ENCODE measurements around the gene PPP1R9B. TPM values are rescaled to one million over a fixed set of nuclear protein-coding genes. Genes with fewer than 3 reads are reported as not detected.

Gene PPP1R9B
- total RNA-seq, 2 experiments from 2014 or later: 136 to 137 TPM

- peaks cover 11% of the 10 kb centered on the region for H3K27me3 Mint-ChIP-seq
- no peak overlapping the region for H3K27ac Mint-ChIP-seq
- peaks cover 19% of the 10 kb centered on the region for H3K4me1 Mint-ChIP-seq
- H3K36me3 Mint-ChIP-seq (ENCODE audit: low read depth): no peaks in the 10 kb centered on the region
- no peak for DNase-seq
- no peaks in the 10 kb centered on the region for H3K9me3 Mint-ChIP-seq
- no peak overlapping the region for H3K4me3 Mint-ChIP-seq
- POLR2A ChIA-PET: no interaction called here
- CTCF ChIA-PET: no interaction called here
Measured at GRCh38 chr17:50184611-50185398, 34.3 kb upstream of the PPP1R9B start.

- Mint-ChIP-seq H3K27ac (no peak overlapping the region), H3K4me3 (peak overlapping the region; percentile 48), H3K36me3 (ENCODE audit: low read depth) (no peaks in the 10 kb centered on the region), H3K9me3 (no peaks in the 10 kb centered on the region), H3K4me1 (peaks cover 20% of the 10 kb centered on the region), H3K27me3 (peaks cover 10% of the 10 kb centered on the region)
- CTCF ChIA-PET: no interaction called here
- no peak for DNase-seq
- POLR2A ChIA-PET: no interaction called here
Measured at GRCh38 chr17:50184064-50184463, 33.6 kb upstream of the PPP1R9B start.

DNA sequence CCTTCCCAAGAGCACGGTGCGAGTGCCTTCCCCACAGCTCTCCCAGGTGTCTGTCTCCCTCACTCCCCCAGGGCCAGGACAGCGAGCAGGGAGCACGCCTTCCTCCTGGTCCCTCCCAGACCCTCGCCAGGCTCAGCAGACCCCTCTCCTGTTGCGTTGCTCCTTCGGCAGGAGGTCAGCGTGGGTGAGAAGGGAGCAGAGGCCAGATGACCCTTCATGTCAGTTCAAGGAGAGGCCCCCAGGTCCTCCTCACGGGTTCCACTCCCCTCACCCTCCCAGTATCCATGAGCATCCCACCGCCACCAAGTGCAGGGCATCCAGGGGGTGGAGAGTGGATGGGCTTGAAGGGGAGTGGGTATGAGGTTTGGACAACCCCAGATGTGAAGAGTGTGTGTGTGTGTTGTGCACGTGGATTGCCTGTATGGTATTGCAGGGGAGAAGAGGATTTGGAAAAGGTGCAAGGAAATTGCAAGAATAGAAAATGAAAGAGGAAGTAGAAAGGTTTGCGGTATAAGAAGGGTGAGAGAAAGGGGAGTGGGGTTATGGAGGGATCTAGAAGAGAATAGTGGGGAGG is 33.0 kb upstream of the PPP1R9B start:
- no peak for DNase-seq
- no peak overlapping the region for H3K27ac Mint-ChIP-seq
- ChIA-PET CTCF (no interaction called here), POLR2A (no interaction called here)
- H3K4me1 Mint-ChIP-seq: peaks cover 21% of the 10 kb centered on the region
- H3K4me3 Mint-ChIP-seq: peak overlapping the region; percentile 48
- H3K9me3 Mint-ChIP-seq: no peaks in the 10 kb centered on the region
- no peaks in the 10 kb centered on the region for H3K36me3 Mint-ChIP-seq (ENCODE audit: low read depth)
- H3K27me3 Mint-ChIP-seq: peaks cover 12% of the 10 kb centered on the region

DNA sequence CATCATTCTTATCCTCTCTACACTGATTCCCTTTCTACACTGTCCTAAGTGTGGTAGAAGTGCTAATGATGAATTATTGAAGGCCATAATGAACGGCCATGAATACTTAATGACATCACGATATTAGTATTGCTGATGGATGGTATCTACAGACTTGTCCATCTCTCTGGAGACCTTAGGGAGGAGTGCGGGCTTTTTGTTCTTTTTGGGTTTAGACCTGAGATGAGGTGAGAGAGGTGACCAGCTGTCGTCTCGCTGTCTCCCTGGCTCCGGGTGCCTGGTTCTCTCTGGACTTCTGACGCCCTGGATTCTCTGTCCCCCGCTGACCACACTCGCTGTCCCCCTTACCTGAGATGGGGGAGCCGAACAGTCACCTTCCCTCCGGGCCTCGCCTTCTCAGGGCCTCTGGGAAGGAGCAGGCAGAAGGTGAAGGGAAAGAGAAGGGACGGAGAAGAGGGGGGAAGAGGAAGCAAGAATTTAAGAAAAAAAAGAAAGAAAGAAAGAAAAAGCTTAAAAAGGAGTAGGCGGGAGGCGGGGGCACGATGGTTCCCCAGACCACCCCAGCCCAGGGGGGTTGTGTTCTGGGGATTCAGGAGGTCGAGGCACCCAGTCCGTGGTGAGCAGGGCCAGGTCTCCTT is 32.4 kb upstream of the PPP1R9B start:
- ChIA-PET CTCF (no interaction called here), POLR2A (no interaction called here)
- H3K36me3 Mint-ChIP-seq (ENCODE audit: low read depth): no peaks in the 10 kb centered on the region
- DNase-seq: no peak
- no peaks in the 10 kb centered on the region for H3K9me3 Mint-ChIP-seq
- no peak overlapping the region for H3K27ac Mint-ChIP-seq
- H3K4me1 Mint-ChIP-seq: peaks cover 27% of the 10 kb centered on the region
- H3K4me3 Mint-ChIP-seq: no peak overlapping the region
- H3K27me3 Mint-ChIP-seq: peaks cover 12% of the 10 kb centered on the region

GRCh38 chr17:50181591-50182560 is 31.4 kb upstream of the PPP1R9B start:
- H3K9me3 Mint-ChIP-seq: no peaks in the 10 kb centered on the region
- ChIA-PET CTCF (interaction anchor here (1.0 to 1.7 kb wide), 4 partner anchors 12 to 87 kb away, joined by 3 to 5 read pairs (median 4); no protein-coding TSS in a partner anchor), POLR2A (interaction anchor here (0.8 kb wide), 1 partner anchor 12 kb away, joined by 4 read pairs; no protein-coding TSS in a partner anchor)
- peaks cover 28% of the 10 kb centered on the region for H3K4me1 Mint-ChIP-seq
- H3K36me3 Mint-ChIP-seq (ENCODE audit: low read depth): no peaks in the 10 kb centered on the region
- H3K27ac Mint-ChIP-seq: no peak overlapping the region
- DNase-seq: no peak
- H3K4me3 Mint-ChIP-seq: no peak overlapping the region
- peaks cover 16% of the 10 kb centered on the region for H3K27me3 Mint-ChIP-seq

DNA sequence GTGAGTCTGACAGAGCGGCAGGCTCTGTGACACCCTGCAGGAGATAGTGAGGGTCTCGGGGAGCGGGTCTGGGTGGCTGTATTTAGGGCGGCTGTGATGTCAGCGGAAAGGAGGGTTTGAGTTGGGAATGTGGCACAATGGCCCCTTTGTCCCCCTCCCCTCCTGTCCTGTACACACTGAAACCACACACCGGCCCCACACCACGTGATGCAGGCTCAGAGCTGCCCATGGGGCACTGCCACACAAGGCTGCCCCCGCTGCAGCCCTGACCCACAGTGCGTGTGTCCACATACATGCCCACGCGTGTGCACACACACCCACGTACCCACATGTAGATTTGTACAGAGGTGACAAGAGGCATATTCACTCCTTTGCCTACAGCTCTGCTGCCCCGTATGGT is 30.7 kb upstream of the PPP1R9B start:
- Mint-ChIP-seq H3K36me3 (ENCODE audit: low read depth) (no peaks in the 10 kb centered on the region), H3K27ac (no peak overlapping the region), H3K9me3 (no peaks in the 10 kb centered on the region), H3K4me3 (no peak overlapping the region), H3K4me1 (peaks cover 28% of the 10 kb centered on the region), H3K27me3 (peaks cover 16% of the 10 kb centered on the region)
- POLR2A ChIA-PET: interaction anchor here (0.8 kb wide), 1 partner anchor 11 kb away, joined by 4 read pairs; no protein-coding TSS in a partner anchor
- CTCF ChIA-PET: interaction anchor here (1.0 to 1.7 kb wide), 4 partner anchors 12 to 87 kb away, joined by 3 to 5 read pairs (median 4); no protein-coding TSS in a partner anchor
- DNase-seq: no peak

DNA sequence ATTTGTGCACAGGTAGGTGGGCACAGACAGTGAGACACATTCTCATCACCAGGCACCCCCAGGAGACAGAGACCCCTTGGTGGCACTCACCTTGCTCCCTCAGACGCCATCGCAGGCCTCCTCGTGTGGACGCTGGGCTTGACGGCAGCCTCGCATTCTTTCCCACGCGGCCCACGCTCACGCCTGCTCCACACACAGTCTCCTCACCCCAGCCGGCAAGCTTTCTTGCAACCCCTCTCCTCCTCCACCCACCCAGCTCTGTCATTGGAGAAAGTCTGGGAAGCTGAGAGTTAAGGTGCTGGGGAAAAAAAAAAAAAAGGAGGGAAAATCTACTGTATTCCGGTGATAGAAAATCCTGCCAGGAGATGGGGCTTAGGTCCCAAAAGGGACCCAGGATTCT is 30.1 kb upstream of the PPP1R9B start:
- Mint-ChIP-seq H3K36me3 (ENCODE audit: low read depth) (no peaks in the 10 kb centered on the region), H3K27ac (no peak overlapping the region), H3K4me3 (no peak overlapping the region), H3K4me1 (peaks cover 28% of the 10 kb centered on the region), H3K9me3 (no peaks in the 10 kb centered on the region), H3K27me3 (peaks cover 16% of the 10 kb centered on the region)
- ChIA-PET CTCF (interaction anchor here (1.1 to 1.7 kb wide), 2 partner anchors 11 to 86 kb away, joined by 3 to 5 read pairs; no protein-coding TSS in a partner anchor), POLR2A (no interaction called here)
- DNase-seq: no peak

GRCh38 chr17:50180111-50180510 is 29.6 kb upstream of the PPP1R9B start:
- Mint-ChIP-seq H3K9me3 (no peaks in the 10 kb centered on the region), H3K27me3 (peaks cover 16% of the 10 kb centered on the region), H3K4me3 (no peak overlapping the region), H3K27ac (no peak overlapping the region), H3K4me1 (peaks cover 28% of the 10 kb centered on the region), H3K36me3 (ENCODE audit: low read depth) (no peaks in the 10 kb centered on the region)
- CTCF ChIA-PET: interaction anchor here (1.7 kb wide), 1 partner anchor 11 kb away, joined by 5 read pairs; no protein-coding TSS in a partner anchor
- DNase-seq: no peak
- POLR2A ChIA-PET: no interaction called here

GRCh38 chr17:50177983-50178834 is 27.7 kb upstream of the PPP1R9B start:
- Mint-ChIP-seq H3K4me1 (peaks cover 18% of the 10 kb centered on the region), H3K4me3 (no peak overlapping the region), H3K9me3 (no peaks in the 10 kb centered on the region), H3K27me3 (peaks cover 16% of the 10 kb centered on the region), H3K27ac (no peak overlapping the region), H3K36me3 (ENCODE audit: low read depth) (no peaks in the 10 kb centered on the region)
- ChIA-PET CTCF (interaction anchor here (0.6 to 3.0 kb wide), 11 partner anchors 8 to 583 kb away, joined by 3 to 21 read pairs (median 4); partner anchors contain the start of genes COL1A1 and LRRC59), POLR2A (no interaction called here)
- peak; percentile 52 for DNase-seq

- Mint-ChIP-seq H3K4me3 (no peak overlapping the region), H3K27me3 (peaks cover 16% of the 10 kb centered on the region), H3K27ac (no peak overlapping the region), H3K4me1 (peaks cover 12% of the 10 kb centered on the region), H3K9me3 (no peaks in the 10 kb centered on the region), H3K36me3 (ENCODE audit: low read depth) (no peaks in the 10 kb centered on the region)
- ChIA-PET POLR2A (no interaction called here), CTCF (interaction anchor here (0.6 to 3.0 kb wide), 10 partner anchors 7 to 582 kb away, joined by 3 to 21 read pairs (median 5); partner anchors contain the start of genes COL1A1 and LRRC59)
- no peak for DNase-seq
Measured at GRCh38 chr17:50177476-50177875, 27.0 kb upstream of the PPP1R9B start.

DNA sequence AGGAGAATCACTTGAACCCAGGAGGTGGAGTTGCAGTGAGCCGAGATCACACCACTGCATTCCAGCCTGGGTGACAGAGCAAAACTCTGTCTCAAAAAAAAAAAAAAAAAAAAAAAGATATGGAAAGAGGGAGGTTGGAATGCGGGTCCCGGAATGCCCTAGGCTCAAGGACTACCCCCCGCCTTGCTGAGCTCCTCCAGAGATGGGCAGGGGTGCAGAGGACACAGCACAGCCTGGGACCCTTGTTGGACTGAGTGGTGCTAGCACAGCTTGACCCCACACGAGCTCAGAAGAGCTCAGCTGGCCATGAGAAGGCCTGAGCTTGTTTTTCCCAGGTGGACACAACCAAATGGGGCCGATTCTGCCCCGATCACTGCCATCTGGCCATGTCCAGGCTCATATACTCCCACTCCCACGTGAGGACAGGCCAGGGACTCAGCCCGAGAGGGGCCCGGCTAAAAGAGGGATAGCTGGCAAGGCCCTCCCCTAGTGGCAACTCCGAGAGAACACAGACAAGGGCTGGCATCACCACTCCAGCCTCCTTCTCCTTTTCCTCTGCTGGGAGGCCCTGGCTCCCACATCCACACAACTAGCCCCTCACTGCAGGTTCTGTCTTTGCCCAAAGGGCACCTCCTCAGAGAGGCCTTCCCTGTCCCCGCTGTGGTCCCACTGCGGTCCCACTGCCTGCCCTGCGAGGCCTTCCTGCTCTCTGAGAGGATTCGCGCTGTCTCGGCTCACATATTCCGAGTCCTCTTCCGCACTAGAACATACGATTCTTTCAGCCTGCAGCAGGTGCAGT is 26.3 kb upstream of the PPP1R9B start:
- Mint-ChIP-seq H3K9me3 (no peaks in the 10 kb centered on the region), H3K27ac (no peak overlapping the region), H3K27me3 (peaks cover 13% of the 10 kb centered on the region), H3K4me1 (peaks cover 9% of the 10 kb centered on the region), H3K4me3 (no peak overlapping the region), H3K36me3 (ENCODE audit: low read depth) (no peaks in the 10 kb centered on the region)
- no peak for DNase-seq
- ChIA-PET CTCF (interaction anchor here (0.6 to 3.0 kb wide), 6 partner anchors 7 to 36 kb away, joined by 3 to 21 read pairs (median 8); partner anchors contain the start of gene COL1A1), POLR2A (no interaction called here)

Measured in activated CD4-positive, alpha-beta memory T cell treated with anti-CD3 and anti-CD28 coated beads, Interleukin-2, amount 10 ng/mL, durations not matched to agents 7 days and 5 days (primary cell).